ENCODE measurements around the gene TSPOAP1. TPM values are rescaled to one million over a fixed set of nuclear protein-coding genes. Genes with fewer than 3 reads are reported as not detected.

Gene TSPOAP1
- total and polyA plus RNA-seq, 2 of the 4 experiments (the other 2 are of a cell fraction), result 0.90 to 1.6 TPM

- H3K4me3 ChIP-seq (ENCODE audit: insufficient read depth, low read depth, low read length), result no peak overlapping the region
- no peak overlapping the region for H3K9ac ChIP-seq (ENCODE audit: low read depth, low read length)
- H3K36me3 ChIP-seq (ENCODE audit: control insufficient read depth, insufficient read depth, low read length), result no peaks in the 10 kb centered on the region
- H4K91ac ChIP-seq (ENCODE audit: insufficient read depth, low read depth, low read length), result no peak overlapping the region
- no peak overlapping the region for H4K5ac ChIP-seq (ENCODE audit: low read depth, low read length)
- no peaks in the 10 kb centered on the region for H4K20me1 ChIP-seq (ENCODE audit: insufficient read depth, low read length)
- intact Hi-C loops (cut with micrococcal nuclease), result no loop called here
- no peak overlapping the region for H2BK5ac ChIP-seq (ENCODE audit: low read depth, low read length, poor library complexity, severe bottlenecking)
- no peak overlapping the region for H2AK5ac ChIP-seq (ENCODE audit: low read depth, low read length)
- DNase-seq (no peak), ATAC-seq (ENCODE audit: low read depth) (no peak)
- in situ Hi-C loops (cut with MboI; ENCODE audit: low sequenced_read_pairs), result no loop called here
- POLR2A ChIA-PET (ENCODE audit: unreplicated experiment), result no interaction called here
- no peak overlapping the region for H3K18ac ChIP-seq (ENCODE audit: low read depth, low read length)
- H3K4me2 ChIP-seq (ENCODE audit: low read depth, low read length), result no peak overlapping the region
- H3K4me1 ChIP-seq (ENCODE audit: control insufficient read depth, insufficient read depth, low read length), result no peaks in the 10 kb centered on the region
- no TSS peak for BruUV-seq (replicated peaks)
- TF ChIP-seq RAD21 (IDR thresholded peaks at IDR 0.05; ENCODE audit: low read length), result no peak
- TF ChIP-seq MAFK (IDR thresholded peaks at IDR 0.05; ENCODE audit: low read depth, low read length), result no peak
- no peak for TF ChIP-seq NFE2L2 (IDR thresholded peaks at IDR 0.05; ENCODE audit: low read depth, low read length)
- TF ChIP-seq POLR2A (IDR thresholded peaks at IDR 0.05; ENCODE audit: low read depth, low read length), result no peak
- TF ChIP-seq FOS (IDR thresholded peaks at IDR 0.05; ENCODE audit: low read depth, low read length), result no peak
- no peak for TF ChIP-seq CHD1 (IDR thresholded peaks at IDR 0.05; ENCODE audit: low read depth, low read length)
- no peak for TF ChIP-seq CTCF (conservative IDR thresholded peaks at IDR 0.05; ENCODE audit: low read depth, low read length)
- no peak for TF ChIP-seq ELK1 (IDR thresholded peaks at IDR 0.05; ENCODE audit: borderline replicate concordance, low read depth, low read length)
- TF ChIP-seq USF2 (IDR thresholded peaks at IDR 0.05; ENCODE audit: low read depth, low read length), result no peak
- no peak for TF ChIP-seq MAZ (IDR thresholded peaks at IDR 0.05; ENCODE audit: borderline replicate concordance, low read depth, low read length)
- no peak for TF ChIP-seq CEBPB (IDR thresholded peaks at IDR 0.05; ENCODE audit: low read depth, low read length)
- TF ChIP-seq MXI1 (IDR thresholded peaks at IDR 0.05; ENCODE audit: borderline replicate concordance, low read depth, low read length), result no peak
- TF ChIP-seq BHLHE40 (IDR thresholded peaks at IDR 0.05; ENCODE audit: low read depth, low read length), result no peak
- no peak for TF ChIP-seq SMC3 (IDR thresholded peaks at IDR 0.05; ENCODE audit: low read depth, low read length)
- TF ChIP-seq RCOR1 (IDR thresholded peaks at IDR 0.05; ENCODE audit: insufficient replicate concordance, low read length), result no peak
- no peak for TF ChIP-seq RFX5 (IDR thresholded peaks at IDR 0.05; ENCODE audit: low read depth, low read length)
- H2BK20ac ChIP-seq (ENCODE audit: low read depth, low read length), result no peak overlapping the region
- H2AFZ ChIP-seq (replicated peaks; ENCODE audit: low read length, poor library complexity), result no peak overlapping the region
- H3K23ac ChIP-seq (ENCODE audit: low read depth, low read length), result no peak overlapping the region
- no peak overlapping the region for H3K27ac ChIP-seq (ENCODE audit: insufficient read depth, low read length)
- dilution Hi-C loops (cut with HindIII; ENCODE audit: low sequenced_read_pairs, unreplicated experiment), result no loop called here
- no peaks in the 10 kb centered on the region for H3K79me1 ChIP-seq (ENCODE audit: low read depth in 1 of 2, low read length in 2 of 2)
- no peak overlapping the region for H4K8ac ChIP-seq (ENCODE audit: low read depth in 2 of 2, low read length in 2 of 2)
- H2BK15ac ChIP-seq (ENCODE audit: low read depth, low read length), result no peak overlapping the region
- H3K27me3 ChIP-seq (ENCODE audit: control insufficient read depth, insufficient read depth, low read length), result peaks cover 2% of the 10 kb centered on the region
- no peak overlapping the region for H3K56ac ChIP-seq (ENCODE audit: extremely low read depth, insufficient read depth, low read length)
- no peak overlapping the region for H2BK120ac ChIP-seq (ENCODE audit: low read depth, low read length)
- H3K14ac ChIP-seq (replicated peaks; ENCODE audit: low read depth, low read length), result no peak overlapping the region
- WGBS, 2 experiments (ENCODE audit: extremely low coverage in 2 of 2, insufficient read length in 1 of 2), result 71% methylated on average over 7 of the region's 15 CpGs; no CpG with 5 or more reads in 1 of the 2 experiments
- H2AK9ac ChIP-seq (replicated peaks; ENCODE audit: low read depth, low read length, poor library complexity), result no peak overlapping the region
- CTCF ChIA-PET, result no interaction called here
- no peaks in the 10 kb centered on the region for H3K9me3 ChIP-seq (ENCODE audit: control insufficient read depth, insufficient read depth, low read length)
- H3K4ac ChIP-seq (ENCODE audit: low read depth, low read length), result no peak overlapping the region
- no peaks in the 10 kb centered on the region for H3K9me1 ChIP-seq (ENCODE audit: insufficient read depth, low read length)
These were observed 57.9 kb downstream of the TSPOAP1 start for GRCh38 chr17:58270476-58271215.

Measured in IMR-90 (cell line).